GM19099 (cell line): ENCODE data around the gene GPR84.

Experiments used
- POLR2A ChIP-seq: IDR thresholded peaks from 3 replicates; pipeline ENCODE4 v1.6.1; 2011; ENCODE audit warnings: low read depth; ENCODE audit not compliant: insufficient read length; ENCODE audit errors: extremely low read depth

Gene GPR84

DNA sequence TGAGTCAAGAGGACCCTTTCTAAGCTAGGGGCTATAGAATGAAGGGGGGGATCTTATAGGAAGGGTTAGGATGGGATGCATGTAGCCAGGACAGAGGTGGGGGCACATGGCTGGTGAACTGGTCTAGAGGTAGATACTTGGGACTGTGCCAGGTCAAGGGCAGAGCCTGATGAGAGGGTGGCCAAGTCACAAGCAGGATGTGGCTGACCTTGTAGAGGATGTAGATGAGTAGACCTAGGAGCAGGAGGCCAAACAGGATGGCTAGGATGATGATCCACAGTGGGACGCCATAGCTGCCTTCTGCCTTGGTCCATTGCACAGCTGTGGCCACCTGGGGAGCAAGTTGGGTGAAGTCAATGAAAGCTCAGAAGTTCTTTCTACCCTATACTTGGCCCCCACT lies 32.9 kb upstream of the GPR84 start:
- no peak for TF ChIP-seq POLR2A

DNA sequence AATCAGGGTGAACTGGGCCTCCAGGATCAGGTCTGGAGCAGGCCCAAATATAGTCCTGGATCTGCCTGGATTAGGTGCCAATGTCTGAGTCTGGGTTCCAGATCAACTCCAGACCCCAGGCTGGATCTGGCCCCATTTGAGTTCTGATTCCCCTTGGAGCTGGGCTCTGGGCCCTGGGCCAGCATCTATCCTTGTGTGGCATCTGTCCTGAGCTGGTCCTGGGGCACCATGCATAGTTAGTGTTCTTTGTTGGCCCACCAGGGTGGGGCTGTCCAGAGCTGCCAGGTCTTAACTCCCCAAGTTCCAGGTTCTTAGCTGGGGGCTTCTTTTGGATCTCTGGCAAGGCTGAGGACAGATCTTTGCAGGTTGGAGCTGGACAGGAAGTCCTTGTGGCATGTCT lies 31.3 kb upstream of the GPR84 start:
- TF ChIP-seq POLR2A = no peak

DNA sequence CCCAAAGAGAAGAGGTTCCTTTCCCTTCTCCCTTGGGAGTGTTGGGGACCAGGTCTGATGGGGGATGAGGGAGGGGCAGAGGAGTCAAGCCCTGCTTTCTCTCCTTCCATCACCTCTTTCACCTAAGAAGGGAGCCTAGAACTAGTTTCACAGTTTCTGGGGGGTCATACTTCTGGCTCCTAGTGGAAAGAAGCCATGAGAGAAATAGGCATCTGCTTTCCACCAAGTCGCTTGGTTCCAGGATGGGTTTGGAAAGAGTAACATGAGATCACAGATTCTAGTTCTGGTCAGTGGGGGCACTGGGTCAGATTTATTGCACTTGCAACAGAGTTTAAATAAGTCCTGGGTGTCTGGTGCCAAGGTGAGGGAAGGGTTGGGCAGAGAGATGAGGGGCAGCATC lies 30.7 kb upstream of the GPR84 start:
- no peak for TF ChIP-seq POLR2A

DNA sequence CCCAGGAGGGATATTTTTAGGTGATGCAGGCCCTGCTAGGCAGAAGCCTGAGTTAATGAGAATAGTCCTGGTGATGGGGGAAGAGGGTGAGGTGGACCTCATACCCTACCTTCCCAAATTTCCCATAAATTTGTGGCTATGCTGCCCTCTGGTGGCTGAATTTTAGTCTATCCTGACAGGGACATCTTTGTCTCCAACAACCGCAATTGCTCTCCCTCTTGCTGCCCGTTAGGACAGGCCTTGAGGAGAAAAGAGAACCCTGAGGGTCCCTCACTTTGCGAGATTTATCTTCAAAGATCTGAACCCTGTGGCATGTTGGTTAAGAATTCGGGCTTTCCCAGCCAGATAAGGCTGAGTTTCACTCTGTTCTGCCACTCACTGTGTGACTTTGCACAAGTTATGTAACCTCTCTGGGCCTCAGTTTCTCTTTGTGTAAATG lies 30.0 kb upstream of the GPR84 start:
- TF ChIP-seq POLR2A = no peak

DNA sequence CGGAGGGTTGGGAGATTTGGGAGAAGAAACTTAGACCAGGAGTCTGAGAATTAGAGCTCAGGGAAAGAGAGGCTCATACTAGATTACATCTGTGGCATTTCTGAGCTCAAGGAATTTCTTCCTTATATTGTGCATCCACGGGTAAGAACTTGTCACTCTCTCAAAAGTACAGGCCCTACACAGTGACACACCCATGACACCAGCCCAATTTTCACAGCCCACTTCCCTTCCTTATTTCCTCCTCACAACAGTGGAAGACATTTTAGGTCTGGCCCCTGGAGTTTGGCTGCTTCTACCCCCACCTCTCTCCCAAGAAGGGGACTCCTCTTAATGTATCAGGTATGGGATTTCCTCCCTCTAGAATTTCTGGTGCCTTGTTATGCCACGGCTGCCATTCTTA lies 29.5 kb upstream of the GPR84 start:
- TF ChIP-seq POLR2A = no peak

DNA sequence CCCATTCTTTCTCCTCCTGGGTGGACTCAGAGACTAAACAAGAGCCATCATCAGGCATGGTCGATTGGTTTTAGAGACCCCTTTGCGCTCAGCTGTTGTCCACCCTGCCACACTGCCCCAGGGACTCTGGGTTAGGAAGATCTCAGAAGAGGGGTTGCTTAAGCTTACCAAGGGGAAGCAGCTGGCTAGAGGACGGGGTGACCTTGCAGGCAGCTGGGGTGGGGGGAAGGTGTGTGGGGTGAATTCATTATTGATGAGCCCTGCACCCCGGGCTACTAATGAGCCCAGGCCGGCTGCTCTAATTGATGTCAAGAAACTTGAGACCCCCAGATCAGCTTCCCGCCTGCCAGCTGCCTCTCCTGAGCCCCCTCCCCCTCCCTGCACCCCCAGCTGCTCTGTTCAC lies 28.9 kb upstream of the GPR84 start:
- TF ChIP-seq POLR2A = no peak

DNA sequence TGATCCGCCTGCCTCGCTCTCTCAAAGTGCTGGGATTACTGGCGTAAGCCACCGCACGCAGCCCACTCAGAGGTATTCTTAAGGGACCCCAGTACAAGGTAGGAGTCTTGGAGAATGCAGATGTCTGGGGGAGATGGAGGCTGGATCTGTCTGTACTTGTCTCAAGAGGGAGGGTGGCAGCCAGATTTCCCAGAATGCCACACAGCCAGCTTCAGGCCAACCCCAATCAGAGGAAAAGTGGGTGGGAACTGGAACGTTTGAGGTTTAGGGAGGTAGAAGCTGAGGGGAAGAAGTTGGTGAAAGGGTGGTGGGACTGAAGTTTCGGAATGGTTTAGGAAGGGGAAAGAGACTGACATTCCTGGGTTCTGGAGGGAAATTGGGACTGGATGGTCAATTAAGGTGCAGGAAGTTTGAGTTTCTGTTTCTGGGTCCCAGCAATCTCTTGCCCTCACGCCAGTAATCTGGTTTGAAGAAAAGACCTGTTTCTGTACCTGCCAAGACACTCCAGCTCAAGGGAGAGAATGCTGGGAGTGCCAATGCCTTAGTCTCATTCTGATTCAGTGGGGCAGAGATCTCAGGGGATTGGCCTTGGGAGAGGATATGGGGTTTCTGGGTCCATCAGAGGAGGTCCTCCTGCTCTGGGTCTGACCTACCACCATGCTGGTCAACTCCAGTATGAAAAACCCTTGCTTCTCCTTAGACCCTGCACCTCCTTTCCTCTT lies 28.4 kb upstream of the GPR84 start:
- TF ChIP-seq POLR2A = no peak

DNA sequence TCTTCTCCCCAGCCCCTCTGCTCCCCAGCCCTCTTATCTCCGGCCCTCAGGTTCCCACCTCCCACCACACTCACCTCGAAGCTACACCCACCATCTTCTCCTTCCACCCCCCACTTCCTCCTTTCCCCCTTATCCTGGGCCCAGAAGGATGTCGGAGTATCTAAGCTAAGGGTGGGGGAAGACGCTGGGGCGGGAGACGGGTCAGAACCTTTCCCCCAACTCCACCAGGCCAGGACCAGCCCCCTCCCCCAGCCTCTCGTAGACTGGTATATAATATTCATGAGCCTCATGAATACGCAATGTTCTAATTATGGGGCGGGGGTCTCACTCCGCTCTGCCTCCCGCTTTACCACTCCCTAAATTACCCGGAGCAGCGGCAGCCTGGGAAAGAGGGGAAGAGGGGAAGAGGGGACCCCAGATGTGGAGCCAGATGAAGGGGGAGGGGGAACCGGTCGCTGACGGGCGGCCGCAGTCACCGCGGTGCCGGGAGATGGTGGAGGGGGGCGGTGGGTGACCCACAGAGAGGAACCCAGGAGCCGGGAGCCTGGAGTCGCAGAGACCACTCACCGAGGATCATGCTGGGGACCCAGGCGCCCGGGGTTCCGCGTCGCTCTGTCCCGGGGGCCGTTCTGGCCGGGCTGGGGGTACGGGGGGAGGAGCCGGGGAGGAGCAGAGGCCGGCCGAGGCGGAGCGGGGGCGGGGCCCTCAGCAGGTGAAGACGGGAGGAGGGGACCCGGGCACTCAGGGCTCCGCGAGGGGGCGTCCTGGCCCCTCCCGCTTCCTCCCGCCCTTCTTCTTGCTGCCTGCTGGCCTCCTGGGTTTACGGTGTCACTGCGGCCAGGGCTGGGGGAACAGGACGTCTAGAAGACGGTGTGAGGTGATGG lies 26.6 kb upstream of the GPR84 start:
- TF ChIP-seq POLR2A = no peak

DNA sequence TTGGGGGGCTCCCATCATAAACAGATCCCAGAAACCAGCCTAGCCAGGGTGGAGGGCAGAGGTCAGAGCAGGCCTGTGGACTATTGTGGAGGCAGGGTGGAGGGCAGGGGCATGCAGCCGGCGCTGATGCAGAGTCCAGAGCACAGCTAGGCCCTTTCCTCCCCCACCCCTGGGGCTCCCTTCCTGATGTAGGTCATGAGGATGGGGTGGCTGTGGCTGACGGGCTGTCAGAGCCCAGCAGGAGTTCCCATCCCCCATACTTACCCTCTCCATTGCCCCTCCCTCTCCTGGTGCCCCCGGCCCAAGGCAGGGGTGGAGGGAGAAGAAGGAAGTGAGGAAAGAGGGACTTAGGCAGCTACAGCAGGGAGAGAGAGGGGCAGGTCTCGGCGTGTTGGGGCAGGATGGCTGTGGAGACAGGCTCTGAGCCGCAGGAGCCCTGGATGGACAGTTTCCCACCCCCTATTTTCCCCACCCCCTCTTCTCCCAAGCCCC lies 25.9 kb upstream of the GPR84 start:
- no peak for TF ChIP-seq POLR2A

DNA sequence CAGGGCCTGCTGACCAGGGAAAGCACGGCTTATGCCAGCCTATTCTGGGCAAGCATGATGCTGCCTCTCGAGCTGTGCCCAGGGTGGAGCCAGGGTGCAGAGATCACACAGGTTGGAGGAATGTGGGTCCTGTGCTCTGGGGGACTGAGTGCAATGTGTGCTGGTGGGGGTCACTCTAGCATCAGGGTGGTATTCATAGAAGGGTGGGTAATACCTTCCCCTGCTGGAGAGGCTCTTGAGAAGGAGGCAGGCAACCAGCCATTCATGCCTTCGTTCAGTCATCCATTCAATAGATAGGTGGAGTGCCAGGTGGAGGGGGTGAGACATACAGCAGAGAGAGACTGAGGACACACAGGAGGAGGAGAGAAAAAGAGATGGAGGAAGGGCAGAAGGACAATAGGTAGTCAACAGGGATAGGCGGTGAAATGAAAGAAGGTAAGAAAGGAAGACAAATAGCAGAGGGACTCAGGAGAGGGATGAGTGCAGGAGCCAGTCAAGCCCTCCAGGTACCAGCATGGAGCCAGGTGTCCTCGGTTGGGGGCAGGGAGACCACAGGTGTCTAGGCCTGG lies 25.4 kb upstream of the GPR84 start:
- TF ChIP-seq POLR2A = no peak

DNA sequence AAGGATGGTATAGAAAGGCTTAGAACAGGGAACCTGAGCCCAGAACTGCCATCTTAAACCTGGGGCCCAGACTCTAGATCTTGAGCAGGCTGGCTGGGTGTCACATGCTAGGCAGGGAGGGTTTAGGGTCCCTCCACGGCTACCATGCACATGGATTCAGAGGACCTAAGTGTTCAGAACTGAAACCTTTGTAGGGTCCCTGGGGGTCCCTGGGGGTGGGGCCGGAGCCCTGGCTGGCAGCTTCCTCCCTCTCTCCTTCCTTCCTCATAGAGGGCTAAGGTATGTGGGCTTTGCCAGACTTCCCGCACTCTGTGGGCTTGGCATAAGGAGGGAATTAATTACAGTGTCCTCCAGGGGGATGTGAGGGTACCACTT lies 24.8 kb upstream of the GPR84 start:
- no peak for TF ChIP-seq POLR2A

DNA sequence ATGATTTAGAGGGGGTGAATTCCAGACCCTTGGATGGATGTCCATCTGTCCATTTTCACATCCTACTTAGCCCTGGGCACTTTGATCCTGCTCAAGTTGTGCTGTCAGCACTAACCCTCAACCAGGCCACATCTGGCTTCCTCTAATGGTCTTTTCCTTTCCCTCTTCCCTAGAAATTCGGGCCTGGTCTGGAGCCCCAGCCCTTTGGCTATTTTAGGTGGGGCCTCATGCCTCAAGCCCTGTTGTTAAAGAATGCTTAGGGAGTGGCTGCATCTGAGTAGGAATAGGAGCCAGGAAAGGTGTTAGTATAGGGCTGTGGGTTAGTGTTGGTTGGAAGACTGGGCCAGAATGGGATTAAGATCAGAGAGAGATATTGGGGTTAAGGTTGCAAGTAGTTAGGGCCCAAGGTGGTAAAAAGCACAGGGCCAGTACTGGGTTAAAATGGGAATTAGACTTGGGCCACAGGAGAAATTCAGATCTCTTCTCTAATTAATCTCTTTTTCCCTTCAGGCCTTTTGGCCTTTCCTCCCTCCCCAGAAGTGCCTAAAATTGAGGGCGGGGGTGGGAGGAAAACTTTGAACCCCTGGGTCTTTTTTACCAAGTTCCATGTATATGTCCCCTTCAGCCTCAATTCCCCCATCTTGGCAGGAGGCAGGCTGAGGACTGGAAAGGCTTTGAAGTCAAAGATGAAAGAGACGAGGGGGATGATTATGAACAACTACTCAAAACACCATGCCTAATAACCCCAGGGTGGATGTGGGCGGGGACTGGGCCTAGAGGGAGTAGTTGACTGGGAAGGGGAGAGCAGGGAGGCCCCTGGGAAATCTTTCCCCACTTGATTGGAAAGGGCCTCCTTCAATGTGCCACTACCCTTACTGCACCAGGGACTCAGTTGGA lies 24.2 kb upstream of the GPR84 start:
- TF ChIP-seq POLR2A = no peak

DNA sequence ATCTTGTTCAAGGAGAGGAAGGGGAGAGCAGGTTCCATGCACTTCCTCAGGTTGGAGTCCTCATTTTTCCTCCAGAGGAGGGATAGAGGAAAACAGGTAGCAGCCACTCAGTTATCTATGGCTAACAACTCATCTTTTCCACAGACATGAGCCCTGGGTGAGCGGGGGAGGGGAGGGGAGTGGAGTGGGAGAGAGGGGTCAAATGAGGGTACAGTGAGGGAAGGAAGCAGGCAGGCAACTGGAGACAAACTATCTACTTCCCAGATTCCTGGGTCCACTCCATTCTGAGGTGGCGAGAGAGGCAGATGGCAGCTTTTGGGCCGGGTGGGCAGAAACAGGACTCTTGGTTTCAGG lies 22.8 kb upstream of the GPR84 start:
- TF ChIP-seq POLR2A = no peak

DNA sequence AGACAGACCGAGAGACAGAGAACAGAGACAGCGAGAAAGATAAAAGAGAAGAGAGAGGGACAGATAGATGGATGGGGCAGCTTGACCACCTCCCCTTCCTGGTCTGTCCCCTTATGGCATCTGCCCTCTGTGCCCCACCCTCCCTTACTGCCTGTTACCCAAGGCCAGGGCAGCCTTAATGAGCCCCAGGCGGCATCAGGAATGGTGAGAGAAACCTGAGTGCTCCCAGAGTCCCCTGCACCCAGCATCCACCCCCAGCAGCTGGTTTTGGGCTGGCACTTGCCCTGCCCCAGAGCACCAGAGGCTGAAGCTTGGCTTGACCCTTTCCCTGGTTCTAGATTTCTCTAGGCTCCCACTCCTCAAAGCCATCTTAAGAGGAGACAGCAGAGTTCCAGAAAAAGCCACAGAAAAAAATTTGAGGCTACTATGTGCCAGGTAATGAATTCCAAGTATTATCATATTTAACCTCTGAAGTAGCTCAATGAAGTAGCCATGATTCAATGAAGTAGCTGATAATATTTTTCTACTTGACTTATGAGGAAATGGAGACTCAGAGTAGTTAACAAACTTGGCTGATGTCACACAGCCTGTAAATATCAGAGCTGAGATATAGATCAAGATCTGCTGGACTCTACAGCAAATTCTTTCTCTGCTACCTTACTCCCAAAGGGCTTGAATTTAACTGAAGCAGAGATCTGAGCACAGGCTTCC lies 22.3 kb upstream of the GPR84 start:
- TF ChIP-seq POLR2A = no peak

DNA sequence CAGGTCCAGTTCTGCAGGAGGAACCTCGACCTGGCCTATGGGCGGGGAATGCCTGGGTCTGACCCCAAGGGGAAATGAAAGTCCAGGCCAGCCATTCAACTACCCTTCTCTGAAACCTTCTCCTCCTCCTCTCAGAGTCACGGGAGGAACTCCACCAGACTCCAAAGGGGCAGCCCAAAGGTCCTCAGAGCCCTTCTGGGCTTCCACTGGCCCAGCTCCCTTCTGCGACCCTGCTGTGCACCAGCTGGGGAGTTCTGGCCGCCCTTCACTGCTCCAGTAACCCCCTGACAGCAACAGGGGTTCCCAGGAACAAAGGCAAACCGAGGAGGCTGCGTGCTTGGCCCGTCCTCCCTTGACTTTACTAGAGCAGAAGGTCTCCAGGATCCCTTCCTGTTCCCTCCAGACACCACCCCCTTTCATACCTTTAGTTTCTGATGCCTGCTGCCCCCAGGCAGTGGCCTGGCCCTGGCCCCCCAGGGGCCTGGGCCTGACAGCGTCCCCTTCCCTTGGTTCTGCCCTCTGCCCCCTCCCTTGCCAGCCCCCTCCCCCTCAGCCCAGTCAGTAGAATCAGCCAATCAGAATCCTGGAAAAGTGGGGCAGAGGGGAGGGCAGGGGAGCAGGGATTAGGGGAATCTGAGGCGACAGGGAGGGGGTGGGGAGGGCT lies 21.1 kb upstream of the GPR84 start:
- TF ChIP-seq POLR2A = peak; percentile 23
